RWPE1 (cell line): ENCODE results near the gene REEP6.

Source experiments
- CTCF ChIA-PET: fragments of 350-600 bp; sonication (Branson Sonifier 250); formaldehyde crosslinking; extraction: SDS; loops from one replicate; lab custom pipeline; 2021; lab: Yijun Ruan, JAX
- POLR2A ChIA-PET: fragments of 400-600 bp; formaldehyde crosslinking; extraction: SDS; loops from one replicate; lab custom pipeline; 2020; ENCODE audit warnings: antibody characterized with exemption; ENCODE audit not compliant: low non-redundant PET; lab: Yijun Ruan, JAX
- DNase-seq: peaks from one replicate; pipeline ENCODE4 v3.0.0; 2012; ENCODE audit warnings: low spot score
- H3K27ac ChIP-seq: fragments of 450-650 bp; 2 replicates; pipeline ENCODE4 v1.5.1; 2017
- TF ChIP-seq, protein P1 (sequence below): fragments of 450-650 bp; conservative IDR thresholded peaks from 2 replicates; pipeline ENCODE4 v1.5.1; 2017; ENCODE audit warnings: low read depth, mild to moderate bottlenecking

REEP6 gene

GRCh38 chr19:1491114-1491848 is at the start of gene REEP6:
TSS of gene REEP6 (plus strand) at chr19:1491181. CDS start at chr19:1491270, 89 bp downstream.
- ChIA-PET CTCF (interaction anchor here (0.6 kb wide), 1 partner anchor 116 kb away, joined by 3 read pairs; no protein-coding TSS in a partner anchor), POLR2A (interaction anchor here (0.6 kb wide), 3 partner anchors 19 to 366 kb away, joined by 3 to 6 read pairs (median 5); no protein-coding TSS in a partner anchor)
- no peak for DNase-seq
- peak within 1 kb of the TSS; percentile 76 for H3K27ac ChIP-seq
- TF ChIP-seq, protein P1, sequence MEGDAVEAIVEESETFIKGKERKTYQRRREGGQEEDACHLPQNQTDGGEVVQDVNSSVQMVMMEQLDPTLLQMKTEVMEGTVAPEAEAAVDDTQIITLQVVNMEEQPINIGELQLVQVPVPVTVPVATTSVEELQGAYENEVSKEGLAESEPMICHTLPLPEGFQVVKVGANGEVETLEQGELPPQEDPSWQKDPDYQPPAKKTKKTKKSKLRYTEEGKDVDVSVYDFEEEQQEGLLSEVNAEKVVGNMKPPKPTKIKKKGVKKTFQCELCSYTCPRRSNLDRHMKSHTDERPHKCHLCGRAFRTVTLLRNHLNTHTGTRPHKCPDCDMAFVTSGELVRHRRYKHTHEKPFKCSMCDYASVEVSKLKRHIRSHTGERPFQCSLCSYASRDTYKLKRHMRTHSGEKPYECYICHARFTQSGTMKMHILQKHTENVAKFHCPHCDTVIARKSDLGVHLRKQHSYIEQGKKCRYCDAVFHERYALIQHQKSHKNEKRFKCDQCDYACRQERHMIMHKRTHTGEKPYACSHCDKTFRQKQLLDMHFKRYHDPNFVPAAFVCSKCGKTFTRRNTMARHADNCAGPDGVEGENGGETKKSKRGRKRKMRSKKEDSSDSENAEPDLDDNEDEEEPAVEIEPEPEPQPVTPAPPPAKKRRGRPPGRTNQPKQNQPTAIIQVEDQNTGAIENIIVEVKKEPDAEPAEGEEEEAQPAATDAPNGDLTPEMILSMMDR: no peak

DNA sequence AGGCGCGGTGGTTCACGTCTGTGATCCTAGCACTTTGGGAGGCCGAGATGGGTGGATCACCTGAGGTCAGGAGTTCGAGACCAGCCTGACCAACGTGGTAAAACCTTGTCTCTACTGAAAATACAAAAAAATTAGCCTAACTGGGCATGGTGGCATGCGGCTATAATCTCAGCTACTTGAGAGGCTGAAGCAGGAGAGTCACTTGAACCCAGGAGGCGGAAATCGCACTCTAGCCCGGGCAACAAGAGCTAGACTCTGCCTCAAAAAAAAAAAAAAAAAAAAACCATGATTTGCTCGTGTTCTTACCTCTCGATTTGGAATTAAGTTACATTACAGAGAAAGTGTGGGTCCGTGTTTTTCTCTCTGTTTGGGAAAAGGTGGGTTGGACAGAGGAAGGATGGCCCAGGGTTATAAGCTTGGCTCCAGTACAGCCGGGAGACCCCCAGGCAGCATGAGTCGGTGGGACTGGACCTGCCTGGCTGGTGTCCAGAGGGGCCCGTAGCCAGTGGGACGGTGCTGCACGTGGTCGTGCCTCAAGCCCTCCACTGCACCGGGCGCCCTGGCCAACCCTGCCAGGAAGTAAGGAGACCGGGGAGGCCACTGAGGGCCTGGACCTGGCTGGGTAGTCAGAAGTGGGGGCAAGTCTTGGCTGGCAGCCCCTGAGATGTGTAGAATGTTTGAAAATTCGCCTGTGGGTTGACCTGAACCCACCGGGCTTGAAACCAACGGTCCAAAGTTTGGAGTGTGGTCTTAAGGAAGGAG is 49.1 kb upstream of the REEP6 start:
- DNase-seq: no peak
- CTCF ChIA-PET: no interaction called here
- TF ChIP-seq, protein P1: no peak
- POLR2A ChIA-PET: no interaction called here
- peak overlapping the region; percentile 82 for H3K27ac ChIP-seq

- DNase-seq: peak; percentile 71
- TF ChIP-seq, protein P1: peak; percentile 98
- H3K27ac ChIP-seq: peak overlapping the region; percentile 82
- CTCF ChIA-PET: interaction anchor here (0.6 to 1.9 kb wide), 12 partner anchors 8 to 1353 kb away, joined by 3 to 11 read pairs (median 4); no protein-coding TSS in a partner anchor
- POLR2A ChIA-PET: no interaction called here
Measured at GRCh38 chr19:1445185-1445931, 45.6 kb upstream of the REEP6 start.

GRCh38 chr19:1445932-1446712 is 44.9 kb upstream of the REEP6 start:
- DNase-seq: peak; percentile 47
- POLR2A ChIA-PET: no interaction called here
- H3K27ac ChIP-seq: no peak overlapping the region
- CTCF ChIA-PET: interaction anchor here (0.6 to 1.9 kb wide), 8 partner anchors 7 to 61 kb away, joined by 3 to 11 read pairs (median 4); no protein-coding TSS in a partner anchor
- TF ChIP-seq, protein P1: no peak

- no peak overlapping the region for H3K27ac ChIP-seq
- ChIA-PET POLR2A (no interaction called here), CTCF (interaction anchor here (0.6 kb wide), 1 partner anchor 41 kb away, joined by 3 read pairs; no protein-coding TSS in a partner anchor)
- TF ChIP-seq, protein P1: no peak
- no peak for DNase-seq
Measured at GRCh38 chr19:1446713-1447481, 44.1 kb upstream of the REEP6 start.
